Activated CD8-positive, alpha-beta memory T cell treated with anti-CD3 and anti-CD28 coated beads, Interleukin-2, amount 50 U/mL, for 24 hours (primary cell): ENCODE results near the gene VAV1.
A peak's percentile ranks its signal among the peaks of the same experiment; 100 is the strongest.
"Not testable (repeated sequence)": the region's sequence is repeated elsewhere in the genome, so short reads cannot be mapped to it uniquely, and the experiment has no call there.

Experiments used
- DNase-seq: peaks from one replicate; pipeline ENCODE4 v3.0.0-alpha.2; 2020; ENCODE audit errors: extremely low read depth

Gene VAV1

DNA sequence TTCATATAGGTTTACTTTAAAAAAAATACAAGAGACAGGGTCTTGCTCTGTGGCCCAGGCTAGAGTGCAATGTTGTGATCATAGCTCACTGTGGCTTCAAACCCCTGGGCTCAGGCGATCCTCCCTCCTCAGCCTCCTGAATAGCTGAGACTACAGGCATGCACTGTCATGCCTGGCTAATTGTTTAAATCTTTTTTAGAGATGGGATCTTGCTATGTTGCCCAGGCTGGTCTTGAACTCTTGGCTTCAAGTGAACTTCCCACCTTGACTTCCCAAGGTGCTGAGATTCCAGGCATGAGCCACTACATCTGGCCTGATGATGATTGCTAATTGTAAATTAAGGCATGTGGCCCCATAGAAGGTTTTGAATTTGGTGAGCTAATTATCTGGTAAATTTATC lies 79.5 kb downstream of the VAV1 start:
- no peak for DNase-seq

DNA sequence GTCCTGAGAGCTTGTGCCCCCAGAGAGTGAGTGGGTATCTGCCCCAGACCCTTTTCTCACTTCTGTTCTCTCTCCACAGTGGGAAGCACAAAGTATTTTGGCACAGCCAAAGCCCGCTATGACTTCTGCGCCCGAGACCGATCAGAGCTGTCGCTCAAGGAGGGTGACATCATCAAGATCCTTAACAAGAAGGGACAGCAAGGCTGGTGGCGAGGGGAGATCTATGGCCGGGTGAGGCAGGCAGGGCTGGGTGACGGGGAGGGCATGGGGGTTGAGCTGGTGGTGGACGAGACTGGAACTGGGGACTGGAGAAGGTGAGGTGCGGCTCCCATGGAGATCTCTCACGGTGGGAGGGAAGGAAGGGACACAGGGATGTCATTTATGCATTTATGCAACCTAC lies 81.4 kb downstream of the VAV1 start:
- no peak for DNase-seq

DNA sequence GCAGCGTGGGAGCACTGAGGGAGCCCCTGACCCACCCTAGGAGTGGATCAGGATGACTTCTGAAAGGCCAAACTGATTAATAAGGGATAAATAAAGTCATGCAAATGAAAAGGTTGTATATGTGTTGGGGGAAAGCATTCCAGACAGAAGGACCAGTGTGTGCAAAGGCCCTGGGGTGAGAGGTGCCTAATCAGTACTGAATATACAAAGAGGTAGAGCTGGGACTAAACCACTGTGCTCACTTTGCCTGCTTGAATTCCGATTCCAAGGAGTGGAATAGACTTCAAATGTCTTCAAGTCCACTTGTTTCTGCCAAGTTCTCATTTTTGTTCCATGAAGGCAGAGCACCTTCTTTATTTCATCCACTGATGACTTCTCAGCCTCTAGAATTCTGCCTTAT lies 82.2 kb downstream of the VAV1 start:
- DNase-seq: no peak

DNA sequence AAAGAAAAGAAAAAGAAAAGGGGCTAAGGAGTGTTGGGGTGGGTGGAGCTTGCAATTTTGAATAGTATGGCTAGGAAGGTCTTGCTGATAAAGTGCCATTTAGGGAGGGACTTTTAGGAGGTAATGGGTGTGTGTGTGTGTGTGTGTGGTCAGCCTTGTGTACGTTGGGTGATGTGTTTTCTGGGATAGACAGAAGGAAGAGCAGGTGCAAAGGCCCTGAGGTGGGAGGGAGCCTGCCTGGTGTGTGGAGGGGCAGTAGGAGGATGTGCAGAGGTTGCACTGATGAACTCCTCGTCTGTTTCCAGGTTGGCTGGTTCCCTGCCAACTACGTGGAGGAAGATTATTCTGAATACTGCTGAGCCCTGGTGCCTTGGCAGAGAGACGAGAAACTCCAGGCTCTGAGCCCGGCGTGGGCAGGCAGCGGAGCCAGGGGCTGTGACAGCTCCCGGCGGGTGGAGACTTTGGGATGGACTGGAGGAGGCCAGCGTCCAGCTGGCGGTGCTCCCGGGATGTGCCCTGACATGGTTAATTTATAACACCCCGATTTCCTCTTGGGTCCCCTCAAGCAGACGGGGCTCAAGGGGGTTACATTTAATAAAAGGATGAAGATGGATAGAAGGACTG lies 84.4 kb downstream of the VAV1 start:
- DNase-seq: no peak

DNA sequence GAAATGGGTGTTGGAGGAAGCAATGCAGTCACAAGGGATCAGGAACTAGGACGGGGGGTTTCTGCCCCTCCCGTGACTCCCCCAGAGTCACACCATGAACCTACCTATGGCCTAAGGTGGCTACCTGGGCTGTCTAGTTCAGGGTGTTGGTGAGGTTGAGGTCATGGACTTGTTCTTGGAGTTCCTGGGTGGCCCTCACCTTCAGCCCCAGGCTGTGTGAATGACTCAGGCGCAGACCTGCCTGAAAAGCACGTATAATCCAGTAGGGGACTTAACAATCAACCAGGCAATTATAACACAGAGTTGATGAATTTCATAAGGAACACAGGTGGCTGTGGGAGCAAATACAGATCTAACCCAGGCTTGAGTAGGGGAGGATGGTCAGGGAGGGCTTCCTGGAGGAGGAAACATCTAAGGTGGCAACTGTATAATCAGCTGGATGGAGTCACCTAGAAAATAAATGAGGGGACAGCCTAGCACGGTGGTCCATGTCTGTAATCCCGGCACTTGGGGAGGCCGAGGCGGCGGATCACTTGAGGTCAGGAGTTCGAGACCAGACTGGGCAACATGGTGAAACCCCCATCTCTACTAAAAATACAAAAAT lies 89.3 kb downstream of the VAV1 start:
- no peak for DNase-seq

DNA sequence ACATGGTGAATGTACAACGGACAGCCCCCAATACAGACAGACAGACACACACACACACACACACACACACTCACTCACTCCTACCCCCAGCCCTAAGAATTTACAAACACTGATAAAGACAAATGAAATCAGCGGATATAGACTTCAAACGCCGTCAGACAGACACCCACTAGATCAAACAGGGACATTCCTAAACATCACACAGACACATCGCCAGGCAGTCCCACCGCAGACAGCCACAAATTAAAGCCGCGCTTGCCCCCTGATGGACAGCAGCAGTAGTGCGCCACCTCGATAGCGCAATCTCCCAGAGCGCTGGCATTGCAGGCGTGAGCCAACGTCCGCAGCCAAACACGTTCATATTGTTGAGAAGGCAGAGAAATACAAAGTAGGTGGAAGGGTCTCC lies 90.2 kb downstream of the VAV1 start:
- DNase-seq: peak; percentile 75

DNA sequence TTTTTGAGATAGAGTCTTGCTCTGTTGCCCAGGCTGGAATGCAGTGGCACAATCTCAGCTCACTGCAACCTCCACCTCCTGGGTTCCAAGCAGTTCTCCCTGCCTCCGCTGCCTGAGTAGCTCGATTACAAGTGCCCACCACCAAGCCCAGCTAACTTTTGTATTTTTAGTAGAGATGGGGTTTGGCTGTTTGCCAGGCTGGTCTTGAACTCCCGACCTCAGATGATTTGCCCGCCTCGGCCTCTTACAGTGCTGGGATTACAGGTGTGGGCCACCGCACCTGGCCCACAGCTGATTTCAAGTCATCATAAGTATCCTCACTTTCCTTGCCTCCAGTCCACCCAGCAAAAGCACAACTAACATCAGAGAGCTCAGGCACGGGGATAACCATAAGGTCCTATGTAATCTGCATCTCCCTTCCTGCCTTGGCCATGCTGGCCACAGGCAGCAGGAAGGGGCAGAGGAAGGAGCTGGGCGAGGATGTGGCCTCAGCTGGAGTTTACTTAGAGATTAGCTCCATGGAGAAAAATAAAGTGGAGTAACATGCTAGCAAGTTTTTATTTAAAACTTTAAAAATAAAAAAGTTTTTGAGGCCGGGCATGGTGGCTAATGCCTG lies 91.9 kb downstream of the VAV1 start:
- no peak for DNase-seq

DNA sequence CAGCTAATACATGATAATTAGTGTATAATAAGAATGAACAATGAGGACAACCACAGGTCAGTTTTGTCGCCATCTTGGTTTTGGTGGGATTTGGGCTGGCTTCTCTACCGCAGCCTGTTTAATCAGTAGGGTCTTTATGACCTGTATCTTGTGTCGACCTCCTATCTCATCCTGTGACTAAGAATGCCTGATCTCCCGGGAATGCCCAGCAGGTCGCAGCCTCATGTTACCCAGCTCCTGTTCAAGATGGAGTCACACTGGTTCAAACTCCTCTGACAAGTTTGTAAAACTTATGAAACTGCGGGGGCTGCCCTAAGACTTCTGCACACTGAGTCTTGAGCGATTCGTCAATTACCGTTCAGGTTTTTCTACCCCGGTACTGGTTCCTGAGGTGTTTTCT lies 93.3 kb downstream of the VAV1 start:
- no peak for DNase-seq

DNA sequence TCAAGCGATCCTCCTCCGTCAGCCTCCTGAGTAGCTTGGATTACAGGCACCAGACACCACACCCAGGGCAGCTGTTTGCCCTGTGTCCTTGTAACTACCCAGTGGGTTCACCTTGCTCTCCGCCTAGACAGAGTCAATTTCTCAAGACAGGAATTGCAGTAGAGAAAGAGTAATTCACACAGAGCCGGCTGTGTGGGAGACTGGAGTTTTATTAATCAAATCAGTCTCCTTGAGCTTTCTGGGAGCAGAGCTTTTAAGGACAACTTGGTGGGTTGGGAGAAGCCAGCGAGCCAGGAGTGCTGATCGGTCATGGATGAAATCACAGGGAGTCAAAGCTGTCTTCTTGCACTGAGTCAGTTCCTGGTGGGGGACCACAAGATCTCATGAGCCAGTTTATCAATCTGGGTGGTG lies 94.2 kb downstream of the VAV1 start:
- DNase-seq: no peak

DNA sequence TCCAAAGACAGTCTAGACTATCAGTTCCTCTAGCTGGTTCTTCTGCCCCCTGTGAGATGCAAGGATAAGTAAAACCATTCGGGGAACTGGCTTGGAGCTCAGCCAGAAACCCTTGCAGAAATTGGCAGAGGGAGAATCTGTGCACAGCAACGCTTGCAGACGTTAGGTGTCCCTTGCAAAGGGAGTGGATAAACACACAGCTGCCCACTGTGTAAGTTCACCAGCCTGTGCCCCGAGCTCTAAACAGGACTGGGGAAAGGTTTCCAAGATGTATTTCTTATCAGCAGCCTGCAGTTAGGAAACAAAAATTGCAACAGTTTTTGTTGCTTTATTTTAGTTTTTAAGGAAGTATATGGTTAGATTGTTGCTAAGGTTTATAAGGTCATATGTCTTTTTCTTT lies 95.8 kb downstream of the VAV1 start:
- DNase-seq: no peak

DNA sequence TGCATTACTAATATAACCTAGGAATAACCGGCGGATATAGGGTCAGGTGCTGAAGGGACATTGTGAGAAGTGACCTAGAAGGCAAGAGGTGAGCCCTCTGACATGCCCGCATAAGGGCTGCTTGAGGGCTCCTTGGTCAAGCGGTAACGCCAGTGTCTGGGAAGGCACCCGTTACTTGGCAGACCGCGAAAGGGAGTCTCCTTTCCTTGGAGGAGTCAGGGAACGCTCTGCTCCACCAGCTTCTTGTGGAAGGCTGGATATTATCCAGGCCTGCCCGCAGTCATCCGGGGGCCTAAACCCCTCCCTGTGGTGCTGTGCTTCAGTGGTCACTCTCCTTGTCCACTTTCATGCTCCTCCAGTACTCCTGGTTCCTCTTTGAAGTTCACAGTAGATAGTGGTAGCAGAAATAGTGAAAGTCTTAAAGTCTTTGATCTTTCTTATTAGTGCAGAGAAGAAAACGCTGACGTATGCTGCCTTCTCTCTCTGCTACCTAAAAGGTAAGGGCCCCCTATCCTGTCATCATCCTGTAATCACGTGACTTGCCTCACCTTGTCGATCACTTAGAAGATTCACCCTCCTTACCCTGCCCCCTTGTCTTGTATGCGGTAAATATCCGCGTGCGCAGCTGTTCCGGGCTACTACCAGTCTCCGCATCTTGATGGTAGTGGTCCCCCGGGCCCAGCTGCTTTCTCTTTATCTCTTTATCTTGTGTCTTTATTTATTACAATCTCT lies 96.8 kb downstream of the VAV1 start:
- not testable (repeated sequence) for DNase-seq

DNA sequence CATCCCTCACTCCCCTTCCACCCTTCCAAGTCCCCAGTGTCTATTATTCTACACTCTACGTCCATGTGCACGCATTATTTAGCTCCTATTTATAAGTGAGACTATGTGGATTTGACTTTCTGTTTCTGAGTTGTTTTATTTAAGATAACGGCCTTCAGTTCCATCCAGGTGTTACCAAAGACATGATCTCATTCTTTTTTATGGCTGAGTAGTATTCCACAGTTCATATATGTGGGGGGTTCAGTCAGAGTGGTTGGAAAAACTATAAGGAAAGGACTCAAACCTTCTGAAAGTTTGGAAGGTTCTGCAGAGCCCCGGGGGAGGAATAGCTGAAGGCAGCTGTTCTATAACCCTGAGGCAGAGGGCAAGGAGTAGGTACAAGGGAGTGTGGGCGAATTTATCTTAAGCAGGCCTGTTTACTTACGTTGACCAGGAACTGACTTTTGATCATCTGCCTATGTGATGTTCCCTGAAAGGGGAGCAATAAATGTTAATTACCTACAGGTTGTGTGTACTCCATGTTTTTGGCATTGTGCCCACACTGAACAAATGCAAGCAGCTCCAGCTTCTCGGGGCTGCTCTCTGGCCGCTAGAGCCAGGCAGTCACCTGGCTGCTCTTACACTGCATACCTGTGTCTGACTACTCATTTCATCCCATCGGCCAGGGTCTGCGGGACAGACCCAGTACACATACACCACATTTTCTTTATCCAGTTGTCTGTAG lies 101.4 kb downstream of the VAV1 start:
- no peak for DNase-seq

DNA sequence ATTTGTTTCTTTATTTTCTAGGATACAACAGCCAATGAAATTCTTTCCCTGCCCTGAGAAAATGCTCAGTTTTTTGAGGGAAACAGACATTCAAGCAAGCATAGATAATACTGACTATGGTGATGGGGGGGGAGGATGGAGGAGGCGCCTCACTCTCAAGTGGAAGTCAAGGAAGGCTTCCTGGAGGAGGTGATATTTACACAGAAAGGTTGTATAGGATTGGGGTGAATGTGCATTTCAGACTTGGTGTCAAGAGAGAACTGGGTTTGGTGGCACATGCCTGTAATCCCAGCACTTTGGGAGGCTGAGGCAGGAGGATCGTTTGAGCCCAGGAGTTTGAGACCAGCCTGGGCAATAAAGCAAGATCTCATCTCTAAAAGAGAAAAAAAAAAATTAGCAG lies 102.7 kb downstream of the VAV1 start:
- DNase-seq: no peak

DNA sequence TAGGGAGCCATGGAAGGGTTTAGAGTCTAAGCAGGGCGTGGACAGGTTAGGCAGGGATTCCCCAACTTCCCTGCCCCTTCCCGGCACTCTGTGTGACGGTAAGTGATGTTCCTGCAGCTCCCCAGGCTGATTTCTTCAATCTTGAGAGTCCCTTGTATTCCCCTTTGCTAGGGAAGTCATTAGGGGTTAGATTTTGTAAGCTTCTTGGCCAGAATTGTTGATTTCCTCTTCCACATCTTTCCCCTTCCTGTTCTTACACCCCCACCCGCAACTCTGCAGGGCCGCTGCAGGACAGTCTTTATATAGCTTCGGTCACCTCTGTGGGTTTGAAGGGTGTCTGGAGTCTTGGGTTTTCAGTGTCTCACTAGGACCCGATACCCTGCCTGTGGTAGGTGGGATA lies 104.2 kb downstream of the VAV1 start:
- DNase-seq: no peak

DNA sequence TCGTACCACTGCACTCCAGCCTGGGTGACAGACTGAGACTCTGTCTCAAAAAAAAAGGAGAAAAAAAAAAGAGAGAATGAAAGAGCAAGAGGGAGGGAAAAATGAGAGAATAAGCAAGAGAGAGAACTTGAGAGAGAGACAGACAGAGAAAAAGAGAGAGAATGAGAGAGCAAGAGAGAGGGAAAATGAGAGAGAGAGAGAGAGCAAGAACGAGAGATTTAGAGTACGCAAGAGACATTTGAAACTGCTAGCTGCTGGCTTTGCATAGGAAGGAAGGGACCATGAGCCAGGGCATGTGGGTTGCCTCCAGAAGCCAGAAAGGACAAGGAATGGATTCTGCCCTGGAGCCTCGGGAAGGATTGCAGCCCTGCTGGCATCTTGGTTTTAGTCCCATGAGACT lies 105.3 kb downstream of the VAV1 start:
- no peak for DNase-seq

DNA sequence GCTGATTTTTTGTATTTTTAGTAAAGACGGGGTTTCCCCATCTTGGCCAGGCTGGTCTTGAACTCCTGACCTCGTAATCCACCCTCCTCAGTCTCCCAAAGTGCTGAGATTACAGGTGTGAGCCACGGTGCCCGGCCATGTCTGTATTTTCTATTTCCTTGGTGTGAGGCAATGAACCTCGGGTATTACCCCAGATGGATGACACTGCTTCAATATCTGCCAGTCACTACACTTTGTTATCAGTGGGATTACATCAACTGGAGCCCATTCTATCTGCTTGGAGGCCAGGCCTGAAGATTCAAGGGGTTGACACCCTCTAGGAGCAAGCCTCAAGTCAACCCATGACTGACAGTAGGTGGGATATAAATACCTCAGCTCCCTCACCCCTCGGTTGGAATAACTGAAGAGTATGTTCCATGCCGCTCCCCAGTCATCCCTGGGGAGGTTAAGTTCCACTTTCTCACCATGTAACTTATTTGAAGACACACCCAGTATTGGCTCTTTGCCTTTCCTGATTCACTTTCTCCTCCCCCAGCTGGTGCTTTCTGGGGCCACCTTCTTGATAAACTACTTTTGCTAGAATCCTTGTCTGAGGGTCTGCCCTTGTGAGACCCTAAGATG lies 113.9 kb downstream of the VAV1 start:
- DNase-seq: no peak

DNA sequence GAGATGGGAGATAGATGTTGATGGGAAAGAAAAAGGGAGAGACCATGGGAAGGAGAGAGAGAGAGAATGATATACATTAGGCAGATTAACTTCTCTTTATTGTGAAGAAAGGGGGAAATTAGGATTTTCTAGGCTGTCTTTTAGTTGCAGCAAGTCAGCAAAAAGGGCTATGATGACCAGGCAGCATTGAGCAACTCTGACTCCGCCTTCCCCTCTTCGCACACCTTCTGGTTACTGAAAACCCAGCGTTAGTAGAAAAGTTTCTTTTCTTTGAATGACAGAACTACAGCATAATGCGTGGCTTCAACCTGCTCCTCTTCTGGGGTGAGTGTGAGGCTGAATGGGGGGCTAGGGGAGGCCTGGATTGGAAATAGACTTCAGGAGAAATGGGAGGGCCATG lies 114.8 kb downstream of the VAV1 start, which contains the start of gene ADGRE1:
Gene ADGRE1 (plus strand): TSS at position 264 of the 400 bp plus-strand sequence. CDS start 30 bp downstream, at position 294.
- no peak for DNase-seq

DNA sequence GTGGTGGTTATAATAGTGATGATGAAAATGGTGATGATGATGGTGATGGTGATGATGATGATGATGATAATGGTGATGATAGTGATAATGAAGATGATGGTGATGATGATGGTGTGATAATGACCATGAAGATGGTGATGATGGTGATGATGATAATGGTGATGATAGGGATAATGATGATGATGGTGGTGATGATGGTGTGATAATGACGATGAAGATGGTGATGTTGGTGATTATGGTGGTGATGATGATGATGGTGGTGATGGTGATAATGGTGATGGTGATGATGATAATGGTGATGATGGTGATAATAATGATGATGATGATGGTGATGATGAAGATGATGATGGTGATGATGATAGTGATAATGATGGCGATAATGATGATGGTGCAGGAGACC lies 116.5 kb downstream of the VAV1 start:
- DNase-seq: no peak

DNA sequence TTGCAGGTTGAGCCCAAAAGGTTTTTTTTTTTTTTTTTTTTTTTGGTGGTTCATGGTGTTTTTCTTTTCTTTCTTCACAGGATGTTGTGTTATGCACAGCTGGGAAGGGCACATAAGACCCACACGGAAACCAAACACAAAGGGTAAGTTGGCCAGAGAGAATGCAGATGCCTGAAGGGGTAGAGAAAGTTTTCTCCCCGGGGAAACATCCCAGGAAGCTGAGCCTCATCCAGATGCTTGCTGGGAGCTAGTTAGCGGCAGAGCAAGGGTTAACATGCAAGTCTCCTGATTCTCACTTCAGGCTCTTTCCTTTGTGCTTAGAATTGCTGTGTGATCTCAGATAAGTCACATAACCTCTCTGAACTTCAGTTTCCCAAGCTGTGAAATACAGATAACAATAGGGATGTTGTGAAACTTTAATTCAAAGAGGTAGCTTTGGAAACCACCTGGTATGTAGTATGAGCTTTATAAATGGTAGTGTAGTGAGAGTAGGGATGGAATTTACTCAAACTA lies 117.9 kb downstream of the VAV1 start:
- DNase-seq: no peak

DNA sequence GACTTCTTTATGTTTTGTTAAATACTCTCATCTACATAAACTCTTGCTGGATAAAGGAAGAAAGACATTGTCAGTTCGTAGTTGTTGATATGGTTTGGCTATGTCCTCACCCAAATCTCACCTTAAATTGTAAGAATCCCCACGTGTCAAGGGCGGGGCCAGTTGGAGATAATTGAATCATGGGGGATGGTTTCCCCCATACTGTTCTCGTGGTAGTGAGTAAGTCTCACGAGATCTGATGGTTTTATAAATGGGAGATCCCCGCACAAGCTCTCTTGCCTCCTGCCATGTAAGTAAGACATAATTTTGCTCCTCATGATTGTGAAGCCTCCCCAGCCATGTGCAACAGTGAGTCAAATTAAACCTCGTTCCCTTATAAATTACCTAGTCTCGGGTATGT lies 118.4 kb downstream of the VAV1 start:
- no peak for DNase-seq

DNA sequence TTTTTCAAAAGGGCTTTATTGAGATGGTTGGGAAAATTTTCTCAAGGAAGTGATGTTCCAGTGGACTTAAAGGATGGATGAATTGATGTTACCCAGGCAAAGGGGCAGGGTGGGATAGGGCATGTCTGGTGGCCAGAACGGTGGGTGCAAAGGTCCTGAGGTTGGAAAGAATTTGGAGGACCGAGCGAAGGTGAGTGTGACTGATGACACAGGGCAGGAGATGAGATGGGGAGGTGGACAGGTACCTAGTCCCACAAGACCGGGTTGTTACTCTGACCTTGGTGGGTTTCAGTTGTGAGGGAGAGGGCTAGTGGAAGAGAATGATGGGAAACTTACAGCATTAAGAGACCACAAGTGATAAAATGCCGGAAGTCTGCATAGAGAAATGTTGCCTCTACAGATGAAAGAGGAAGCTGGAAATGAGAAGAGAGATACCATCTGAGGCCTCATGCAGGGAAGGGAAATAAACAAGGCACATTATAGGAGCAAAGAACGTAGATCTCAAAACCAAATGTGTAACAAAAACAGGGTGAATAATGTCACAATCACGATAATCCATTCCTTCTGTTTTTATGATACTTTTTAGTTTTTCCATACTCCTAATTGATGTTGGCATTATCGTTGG lies 119.4 kb downstream of the VAV1 start:
- DNase-seq: no peak
